Panc1 (cell line): ENCODE results near the gene NEMF.

Source experiments
- CTCF ChIP-seq: fragments of 450-650 bp; IDR thresholded peaks from 2 replicates; pipeline ENCODE4 v1.5.1; 2017; ENCODE audit warnings: mild to moderate bottlenecking
- POLR2AphosphoS5 ChIP-seq: IDR thresholded peaks from 2 replicates; pipeline ENCODE4 v1.6.1; 2012; ENCODE audit warnings: mild to moderate bottlenecking, low read depth, low read length, moderate library complexity

- TF ChIP-seq CTCF, result no peak
- no peak for TF ChIP-seq POLR2AphosphoS5
Observed at GRCh38 chr14:49876563-49877127, 24.1 kb upstream of the NEMF start.
